ENCODE data around the gene CFI. TPM values are rescaled to one million over a fixed set of nuclear protein-coding genes. Genes with fewer than 3 reads are reported as not detected.
"Not testable (repeated sequence)": the region's sequence is repeated elsewhere in the genome, so short reads cannot be mapped to it uniquely, and the experiment has no call there.

CFI gene
- polyA plus RNA-seq, 1 experiment: 0.53 TPM

- Histone ChIP-seq H3K9me3 (ENCODE audit: control insufficient read depth, insufficient read depth, low read length) (no peaks in the 10 kb centered on the region), H3K27ac (ENCODE audit: low read depth, low read length) (no peak overlapping the region), H3K4me3 (ENCODE audit: low read depth, low read length) (no peak overlapping the region), H3K27me3 (ENCODE audit: control insufficient read depth, insufficient read depth, low read length) (no peaks in the 10 kb centered on the region)
- TF ChIP-seq CTCF (IDR thresholded peaks at IDR 0.05; ENCODE audit: low read depth, low read length): no peak
- no peak for DNase-seq (ENCODE audit: low read depth, low spot score)
- POLR2A ChIA-PET: no interaction called here
- CTCF ChIA-PET: no interaction called here
Measured at GRCh38 chr4:109786846-109787245, 15.0 kb downstream of the CFI start.

- H3K27ac ChIP-seq (ENCODE audit: low read depth, low read length); H3K9me3 ChIP-seq (ENCODE audit: control insufficient read depth, insufficient read depth, low read length); CTCF ChIA-PET; H3K27me3 ChIP-seq (ENCODE audit: control insufficient read depth, insufficient read depth, low read length); POLR2A ChIA-PET; DNase-seq (ENCODE audit: low read depth, low spot score); H3K4me3 ChIP-seq (ENCODE audit: low read depth, low read length): not testable (repeated sequence)
Measured at GRCh38 chr4:109782092-109782491, 19.7 kb downstream of the CFI start.

GRCh38 chr4:109764789-109765402 lies 36.9 kb downstream of the CFI start:
- Histone ChIP-seq H3K4me3 (ENCODE audit: low read depth, low read length) (no peak overlapping the region), H3K27ac (ENCODE audit: low read depth, low read length) (no peak overlapping the region), H3K9me3 (ENCODE audit: control insufficient read depth, insufficient read depth, low read length) (no peaks in the 10 kb centered on the region), H3K27me3 (ENCODE audit: control insufficient read depth, insufficient read depth, low read length) (peaks cover 4% of the 10 kb centered on the region)
- no peak for DNase-seq (ENCODE audit: low read depth, low spot score)
- CTCF ChIA-PET: no interaction called here
- POLR2A ChIA-PET: no interaction called here
- TF ChIP-seq CTCF (IDR thresholded peaks at IDR 0.05; ENCODE audit: low read depth, low read length): no peak

GRCh38 chr4:109764376-109764775 lies 37.4 kb downstream of the CFI start:
- Histone ChIP-seq H3K4me3 (ENCODE audit: low read depth, low read length) (no peak overlapping the region), H3K9me3 (ENCODE audit: control insufficient read depth, insufficient read depth, low read length) (no peaks in the 10 kb centered on the region), H3K27me3 (ENCODE audit: control insufficient read depth, insufficient read depth, low read length) (peaks cover 1% of the 10 kb centered on the region), H3K27ac (ENCODE audit: low read depth, low read length) (no peak overlapping the region)
- TF ChIP-seq CTCF (IDR thresholded peaks at IDR 0.05; ENCODE audit: low read depth, low read length): no peak
- no peak for DNase-seq (ENCODE audit: low read depth, low spot score)
- POLR2A ChIA-PET: no interaction called here
- CTCF ChIA-PET: no interaction called here

GRCh38 chr4:109760682-109761081 lies 41.1 kb downstream of the CFI start:
- no peak overlapping the region for H3K4me3 ChIP-seq (ENCODE audit: low read depth, low read length)
- H3K27me3 ChIP-seq (ENCODE audit: control insufficient read depth, insufficient read depth, low read length): no peaks in the 10 kb centered on the region
- H3K27ac ChIP-seq (ENCODE audit: low read depth, low read length): no peak overlapping the region
- CTCF ChIA-PET: no interaction called here
- no peak for TF ChIP-seq CTCF (IDR thresholded peaks at IDR 0.05; ENCODE audit: low read depth, low read length)
- DNase-seq (ENCODE audit: low read depth, low spot score): no peak
- POLR2A ChIA-PET: no interaction called here
- no peaks in the 10 kb centered on the region for H3K9me3 ChIP-seq (ENCODE audit: control insufficient read depth, insufficient read depth, low read length)

- Histone ChIP-seq H3K27me3 (ENCODE audit: control insufficient read depth, insufficient read depth, low read length) (no peaks in the 10 kb centered on the region), H3K4me3 (ENCODE audit: low read depth, low read length) (no peak overlapping the region), H3K9me3 (ENCODE audit: control insufficient read depth, insufficient read depth, low read length) (no peaks in the 10 kb centered on the region), H3K27ac (ENCODE audit: low read depth, low read length) (no peak overlapping the region)
- ChIA-PET POLR2A (no interaction called here), CTCF (no interaction called here)
- no peak for DNase-seq (ENCODE audit: low read depth, low spot score)
- no peak for TF ChIP-seq CTCF (IDR thresholded peaks at IDR 0.05; ENCODE audit: low read depth, low read length)
Measured at GRCh38 chr4:109755656-109756055, 46.1 kb downstream of the CFI start.
